Measurements from ENCODE around the gene SWT1. TPM values are rescaled to one million over a fixed set of nuclear protein-coding genes. Genes with fewer than 3 reads are reported as not detected.
A peak's percentile ranks its signal among the peaks of the same experiment; 100 is the strongest.

The SWT1 gene
- total and polyA plus RNA-seq, 2 of the 13 experiments (the other 11 are each of a cell fraction or from before 2014, with no cell fraction given), result 1.7 to 2.5 TPM

DNA sequence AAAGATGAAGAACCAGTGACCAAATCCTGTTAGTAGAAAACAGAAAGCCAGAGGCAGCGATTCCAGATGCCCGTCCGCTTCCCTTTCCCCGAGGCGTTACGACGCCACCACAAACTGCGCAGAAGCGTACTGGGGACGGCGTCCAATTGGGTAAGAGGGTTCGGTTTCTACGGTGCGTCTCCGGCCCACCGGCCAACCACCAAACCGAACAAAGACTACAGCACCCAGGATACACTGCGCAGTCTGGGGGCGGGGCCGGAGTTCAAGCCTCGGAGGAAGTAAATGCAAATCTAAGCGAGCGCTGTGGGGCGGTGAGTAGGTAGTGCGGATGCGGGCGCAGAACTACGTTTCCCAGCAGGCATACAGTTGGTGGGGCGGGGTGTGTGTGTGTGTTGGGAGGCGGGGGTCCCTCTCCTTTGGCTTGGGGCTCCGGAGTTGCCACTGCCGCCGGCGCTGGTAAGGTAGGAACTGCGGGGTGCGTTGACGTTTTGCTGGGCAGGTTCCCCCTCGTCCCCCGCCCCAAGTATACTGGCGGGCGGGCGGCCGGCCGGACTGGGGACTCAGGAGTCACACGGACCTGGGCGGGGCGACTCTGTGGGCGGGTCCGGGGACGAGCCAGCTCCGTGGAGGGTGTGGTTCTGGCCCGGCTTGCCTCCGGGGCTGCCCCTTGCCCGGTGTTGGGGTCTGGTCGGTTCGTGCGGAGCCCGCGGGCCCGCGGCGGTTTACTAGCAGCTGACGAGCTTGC, at the start of gene SWT1, which contains the start of gene TRMT1L (continued):
- TF ChIP-seq MED8 (CRISPR knock-in tag; IDR thresholded peaks at IDR 0.05; ENCODE audit: insufficient replicate concordance) (no peak), IRX3 (CRISPR knock-in tag; IDR thresholded peaks at IDR 0.05; ENCODE audit: borderline replicate concordance, low read depth) (no peak), HNRNPK (IDR thresholded peaks at IDR 0.05; ENCODE audit: low read depth, low read length, poor library complexity, severe bottlenecking) (no peak), ZKSCAN5 (CRISPR knock-in tag; IDR thresholded peaks at IDR 0.05) (no peak), ZNF781 (CRISPR knock-in tag; IDR thresholded peaks at IDR 0.05; ENCODE audit: borderline replicate concordance, not compliant biosample characterization) (no peak), MED1 (CRISPR knock-in tag; IDR thresholded peaks at IDR 0.05) (no peak), ZNF83 (CRISPR knock-in tag; IDR thresholded peaks at IDR 0.05; ENCODE audit: borderline replicate concordance) (no peak), MAF1 (CRISPR knock-in tag; IDR thresholded peaks at IDR 0.05; ENCODE audit: borderline replicate concordance) (no peak; the same call in 1 of the 2 replicates), ZNF589 (CRISPR knock-in tag; conservative IDR thresholded peaks at IDR 0.05) (no peak), ZNF569 (CRISPR knock-in tag; IDR thresholded peaks at IDR 0.05; ENCODE audit: borderline replicate concordance) (no peak), ZNF619 (CRISPR knock-in tag; IDR thresholded peaks at IDR 0.05) (peak; percentile 59; the same call in 1 of the 2 replicates), RFX1 (IDR thresholded peaks at IDR 0.05) (no peak), PHF21A (CRISPR knock-in tag; IDR thresholded peaks at IDR 0.05) (no peak), ZNF572 (CRISPR knock-in tag; IDR thresholded peaks at IDR 0.05) (peak; percentile 42; the same call in 1 of the 2 replicates), ZFP82 (CRISPR knock-in tag; IDR thresholded peaks at IDR 0.05; ENCODE audit: borderline replicate concordance) (no peak), ZNF350 (CRISPR knock-in tag; IDR thresholded peaks at IDR 0.05; ENCODE audit: borderline replicate concordance, low read depth) (peak; percentile 76; the same call in 1 of the 2 replicates), ETV6 (CRISPR knock-in tag; conservative IDR thresholded peaks at IDR 0.05) (no peak), FOXM1 (CRISPR knock-in tag; IDR thresholded peaks at IDR 0.05) (no peak), ZNF547 (CRISPR knock-in tag; IDR thresholded peaks at IDR 0.05) (0 out of 2 replicates have a peak, but pooled peaks have one; percentile 5), TRIM24 (CRISPR knock-in tag; IDR thresholded peaks at IDR 0.05) (no peak), PHB2 (IDR thresholded peaks at IDR 0.05; ENCODE audit: partially characterized antibody) (no peak), ZNF225 (CRISPR knock-in tag; IDR thresholded peaks at IDR 0.05) (no peak; the same call in 1 of the 2 replicates), ZNF558 (CRISPR knock-in tag; IDR thresholded peaks at IDR 0.05; ENCODE audit: borderline replicate concordance) (no peak), HDAC6 (IDR thresholded peaks at IDR 0.05; ENCODE audit: low read depth, low read length) (no peak), ZNF883 (CRISPR knock-in tag; IDR thresholded peaks at IDR 0.05; ENCODE audit: not compliant biosample characterization) (no peak)
- TF ChIP-seq, protein P1, sequence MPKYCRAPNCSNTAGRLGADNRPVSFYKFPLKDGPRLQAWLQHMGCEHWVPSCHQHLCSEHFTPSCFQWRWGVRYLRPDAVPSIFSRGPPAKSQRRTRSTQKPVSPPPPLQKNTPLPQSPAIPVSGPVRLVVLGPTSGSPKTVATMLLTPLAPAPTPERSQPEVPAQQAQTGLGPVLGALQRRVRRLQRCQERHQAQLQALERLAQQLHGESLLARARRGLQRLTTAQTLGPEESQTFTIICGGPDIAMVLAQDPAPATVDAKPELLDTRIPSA (CRISPR knock-in tag; IDR thresholded peaks at IDR 0.05; ENCODE audit: borderline replicate concordance), result peak; percentile 51; the same call in 1 of the 2 replicates
- TF ChIP-seq, protein P2, sequence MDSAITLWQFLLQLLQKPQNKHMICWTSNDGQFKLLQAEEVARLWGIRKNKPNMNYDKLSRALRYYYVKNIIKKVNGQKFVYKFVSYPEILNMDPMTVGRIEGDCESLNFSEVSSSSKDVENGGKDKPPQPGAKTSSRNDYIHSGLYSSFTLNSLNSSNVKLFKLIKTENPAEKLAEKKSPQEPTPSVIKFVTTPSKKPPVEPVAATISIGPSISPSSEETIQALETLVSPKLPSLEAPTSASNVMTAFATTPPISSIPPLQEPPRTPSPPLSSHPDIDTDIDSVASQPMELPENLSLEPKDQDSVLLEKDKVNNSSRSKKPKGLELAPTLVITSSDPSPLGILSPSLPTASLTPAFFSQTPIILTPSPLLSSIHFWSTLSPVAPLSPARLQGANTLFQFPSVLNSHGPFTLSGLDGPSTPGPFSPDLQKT (CRISPR knock-in tag; IDR thresholded peaks at IDR 0.05; ENCODE audit: borderline replicate concordance), result no peak
- TF ChIP-seq, protein P3, sequence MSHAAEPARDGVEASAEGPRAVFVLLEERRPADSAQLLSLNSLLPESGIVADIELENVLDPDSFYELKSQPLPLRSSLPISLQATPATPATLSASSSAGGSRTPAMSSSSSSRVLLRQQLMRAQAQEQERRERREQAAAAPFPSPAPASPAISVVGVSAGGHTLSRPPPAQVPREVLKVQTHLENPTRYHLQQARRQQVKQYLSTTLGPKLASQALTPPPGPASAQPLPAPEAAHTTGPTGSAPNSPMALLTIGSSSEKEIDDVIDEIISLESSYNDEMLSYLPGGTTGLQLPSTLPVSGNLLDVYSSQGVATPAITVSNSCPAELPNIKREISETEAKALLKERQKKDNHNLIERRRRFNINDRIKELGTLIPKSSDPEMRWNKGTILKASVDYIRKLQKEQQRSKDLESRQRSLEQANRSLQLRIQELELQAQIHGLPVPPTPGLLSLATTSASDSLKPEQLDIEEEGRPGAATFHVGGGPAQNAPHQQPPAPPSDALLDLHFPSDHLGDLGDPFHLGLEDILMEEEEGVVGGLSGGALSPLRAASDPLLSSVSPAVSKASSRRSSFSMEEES (CRISPR knock-in tag; IDR thresholded peaks at IDR 0.05), result no peak; the same call in 1 of the 2 replicates

All from HepG2 (cell line).